Hematopoietic multipotent progenitor cell (in vitro differentiated cells): Measurements from ENCODE around the gene PATZ1. TPM values are rescaled to one million over a fixed set of nuclear protein-coding genes. Genes with fewer than 3 reads are reported as not detected.
"Not testable (repeated sequence)": the region's sequence is repeated elsewhere in the genome, so short reads cannot be mapped to it uniquely, and the experiment has no call there.

Source experiments
- DNase-seq, 3 donors: peaks; one replicate each; pipeline ENCODE4 v3.0.0-alpha.2; 2011 to 2015; ENCODE audit warnings: low read depth in 2 of 3, low spot score in 2 of 3
- total RNA-seq: library from RNA; depleted of rRNA; stranded (reverse); fragments of >200 nt; gene quantifications from one replicate; pipeline ENCODE4 v1.2.3, GENCODE V29; 2012

The PATZ1 gene
- total RNA-seq, 1 donor = 72.2 TPM

DNA sequence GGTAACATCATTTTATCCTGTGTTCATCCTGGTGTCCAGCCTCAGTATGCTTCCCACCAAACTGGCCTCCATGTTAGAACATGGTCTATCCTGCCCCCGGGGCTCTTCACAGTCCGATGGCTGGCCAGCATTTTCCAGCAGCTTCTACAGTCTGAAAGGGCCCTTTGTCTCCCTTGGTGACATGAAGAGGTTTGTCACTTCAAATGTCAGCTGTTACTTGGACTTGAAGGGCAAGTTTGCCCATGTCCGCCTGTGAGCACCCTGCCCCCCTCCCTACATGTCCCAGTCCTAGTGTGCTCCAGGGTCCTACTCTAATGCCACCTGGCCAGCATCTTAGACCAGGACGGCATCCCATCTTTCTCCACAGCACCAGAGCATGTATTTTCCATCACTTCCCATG lies 24.7 kb downstream of the PATZ1 start:
- DNase-seq = no peak

DNA sequence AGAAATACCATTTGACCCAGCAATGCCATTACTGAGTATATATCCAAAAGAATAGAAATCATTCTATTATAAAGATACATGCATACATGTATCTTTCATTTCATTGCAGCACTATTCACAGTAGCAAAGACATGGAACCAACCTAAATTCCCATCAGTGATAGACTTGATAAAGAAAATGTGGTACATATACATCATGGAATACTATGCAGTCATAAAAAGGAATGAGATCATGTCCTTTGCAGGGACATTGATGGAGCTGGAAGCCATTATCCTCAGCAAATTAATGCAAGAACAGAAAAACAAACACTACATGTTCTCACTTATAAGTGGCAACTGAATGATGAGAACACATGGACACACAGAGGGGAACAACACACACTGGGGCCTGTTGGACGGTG lies 31.9 kb downstream of the PATZ1 start:
- not testable (repeated sequence) for DNase-seq

DNA sequence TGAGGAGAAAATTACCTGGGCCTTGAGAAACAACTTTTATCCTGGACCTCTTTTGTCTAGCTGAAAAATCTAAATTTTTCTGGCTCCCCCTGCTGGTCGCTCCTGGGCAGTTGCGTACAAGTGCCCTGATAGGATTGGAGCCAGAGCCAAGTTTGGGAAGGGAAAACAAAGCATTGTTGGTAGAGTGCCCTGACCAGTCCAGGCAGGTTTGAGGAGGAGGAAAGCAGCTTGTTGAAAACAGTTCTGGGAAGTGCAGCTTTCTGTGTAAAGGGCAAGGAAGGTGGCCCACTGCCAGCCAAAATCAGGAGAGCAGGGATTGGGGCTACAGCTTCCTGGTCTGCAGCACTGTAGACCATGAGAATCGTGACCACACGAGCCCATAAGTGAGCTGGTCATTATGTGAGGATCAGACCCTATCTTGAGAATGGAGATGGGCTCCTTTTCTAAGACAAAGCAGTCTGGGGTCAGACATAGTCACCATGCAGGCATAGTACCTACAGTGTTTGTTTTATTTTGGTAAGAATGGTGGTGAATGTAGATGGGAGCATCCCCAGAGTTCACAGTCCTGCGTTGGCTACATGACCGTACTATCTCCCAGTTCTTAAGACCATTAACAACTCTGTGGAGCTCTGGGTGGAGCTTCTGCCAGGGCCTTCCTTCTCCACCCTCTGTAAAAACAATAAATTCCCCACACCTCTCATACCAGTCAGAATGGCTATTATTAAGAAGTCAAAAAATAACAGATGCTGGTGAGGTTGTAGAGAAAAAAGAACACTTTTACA lies 32.6 kb downstream of the PATZ1 start:
- peak in 2 of 3 donors; percentile 39 to 59 for DNase-seq

DNA sequence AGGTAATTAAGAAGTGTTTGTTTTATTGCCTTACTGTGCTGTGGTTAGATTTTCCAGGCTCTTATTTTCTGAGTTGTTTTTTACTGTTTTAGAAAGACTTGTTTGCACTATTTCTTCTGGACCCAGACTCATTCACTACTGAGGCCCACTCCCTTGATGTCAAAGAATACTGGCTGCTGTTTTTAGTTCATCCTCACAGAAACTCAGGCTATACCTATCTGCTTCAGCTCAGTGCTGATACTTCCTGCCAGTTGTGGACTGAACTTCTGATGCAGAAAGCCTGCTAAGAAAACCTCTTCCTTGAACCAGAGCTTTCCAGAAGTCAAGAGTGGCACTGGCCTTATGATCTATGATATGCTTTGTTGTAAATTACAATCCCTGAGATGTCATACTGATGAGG lies 38.0 kb downstream of the PATZ1 start:
- no peak for DNase-seq

DNA sequence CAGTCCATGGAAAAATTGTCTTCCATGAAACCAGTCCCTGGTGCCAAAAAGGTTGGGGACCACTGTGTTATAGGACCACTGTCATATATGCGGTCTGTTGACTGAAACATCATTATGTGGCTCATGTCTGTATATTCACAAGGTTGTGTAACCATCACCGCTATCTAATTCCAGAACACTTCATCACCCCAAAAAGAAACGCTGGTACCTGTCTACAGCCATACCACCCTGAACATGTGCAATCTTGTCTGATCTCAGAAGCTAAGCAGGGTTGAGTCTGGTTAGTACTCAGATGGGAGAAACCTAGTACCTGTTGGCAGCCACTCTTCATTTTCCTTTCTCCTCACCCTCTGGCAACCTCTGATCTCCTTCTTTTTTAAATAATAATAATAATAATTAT lies 41.0 kb downstream of the PATZ1 start:
- DNase-seq = no peak

DNA sequence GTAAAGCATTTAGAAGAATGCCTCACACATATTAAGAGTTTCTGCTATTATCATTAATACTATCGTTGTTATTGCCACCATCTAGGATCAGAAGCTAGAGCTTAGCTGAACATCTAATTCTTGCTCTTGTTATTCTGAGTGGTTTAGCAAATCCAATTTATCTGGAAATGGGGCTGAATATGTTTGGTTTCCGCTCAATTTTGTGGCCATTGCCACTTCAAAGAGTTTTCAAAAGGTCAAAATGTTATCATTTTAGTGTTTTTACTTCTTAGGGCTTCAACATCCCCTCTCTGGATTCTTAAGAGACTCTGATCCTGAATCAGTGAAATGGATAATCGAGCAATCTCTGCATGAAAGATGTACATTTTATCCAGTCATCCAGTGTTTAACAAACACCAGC lies 43.6 kb downstream of the PATZ1 start:
- DNase-seq = no peak

DNA sequence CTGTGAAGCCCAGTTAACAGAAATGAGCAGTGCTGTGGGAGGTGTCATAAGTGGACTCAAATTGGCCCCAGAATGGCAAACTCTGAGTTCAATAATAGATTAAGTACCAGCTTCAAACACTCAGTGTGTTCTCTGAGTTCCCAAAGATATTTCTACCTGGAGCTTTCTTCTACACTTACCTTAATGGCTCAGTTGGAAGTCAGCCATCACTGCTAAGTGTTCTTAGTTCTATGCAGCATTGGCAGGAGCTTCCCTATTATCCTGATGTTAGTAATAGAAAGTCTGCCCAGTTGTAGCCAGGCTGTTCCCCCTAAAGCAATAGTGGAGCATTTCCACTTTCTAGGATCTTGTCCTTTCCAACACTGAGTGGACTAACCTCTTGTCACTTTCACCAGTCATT lies 44.1 kb downstream of the PATZ1 start:
- no peak for DNase-seq

DNA sequence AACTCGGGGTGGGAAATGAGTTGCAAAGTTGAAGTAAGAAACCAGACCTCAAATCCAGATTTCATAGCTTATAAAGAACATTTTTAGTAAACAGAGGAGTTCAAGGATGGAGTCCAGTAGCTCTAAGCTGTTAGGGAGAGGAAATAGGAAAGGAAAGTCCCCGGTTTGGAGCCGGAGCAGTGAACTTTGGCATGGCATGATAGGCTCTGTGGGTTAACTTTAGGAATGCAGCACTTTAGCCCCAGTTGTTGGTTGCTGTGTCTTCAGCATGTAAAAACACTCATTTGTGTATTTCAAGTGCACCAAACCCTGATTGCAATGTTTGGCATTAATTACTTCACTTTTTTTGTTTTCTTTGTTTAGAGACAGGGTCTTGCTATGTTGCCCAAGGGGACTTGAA lies 45.2 kb downstream of the PATZ1 start:
- no peak for DNase-seq

DNA sequence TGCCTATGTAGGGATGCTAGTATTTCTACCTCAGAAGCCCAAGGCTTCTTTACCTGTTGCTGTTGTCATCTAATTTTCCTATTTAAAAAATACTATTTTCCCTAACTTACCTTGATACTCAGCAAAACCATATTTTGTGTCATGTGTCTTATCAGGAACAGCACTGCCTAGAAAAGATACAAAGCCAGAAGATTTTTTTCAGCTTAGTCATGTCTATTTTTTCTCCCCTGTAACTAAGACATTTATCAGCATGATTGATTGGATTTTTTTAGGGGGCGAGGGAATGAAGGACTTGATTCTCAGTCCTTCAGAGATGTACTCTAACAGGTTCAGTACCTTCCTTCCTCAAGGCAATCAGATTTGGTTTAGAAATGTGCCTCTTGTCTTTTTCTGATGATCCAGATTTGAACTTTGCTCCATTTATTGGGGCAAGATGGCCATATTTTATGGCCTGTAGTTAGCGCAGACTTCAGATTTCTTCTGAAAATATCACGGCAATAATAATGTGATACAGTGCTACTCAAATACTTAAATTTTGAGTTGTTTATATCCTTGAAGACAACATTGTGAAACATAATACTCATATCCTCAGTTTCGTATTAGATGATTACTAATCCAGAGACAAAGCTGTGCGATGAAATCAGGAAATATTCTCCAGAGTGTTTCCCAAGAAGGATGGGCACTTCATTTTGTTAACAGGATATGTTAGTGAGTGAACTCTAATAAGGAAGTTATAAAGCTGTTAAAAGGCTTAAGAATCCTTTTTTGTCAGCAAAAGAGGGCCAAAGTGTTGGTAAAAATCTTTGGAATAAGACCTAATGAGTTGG lies 50.1 kb downstream of the PATZ1 start:
- DNase-seq = no peak

DNA sequence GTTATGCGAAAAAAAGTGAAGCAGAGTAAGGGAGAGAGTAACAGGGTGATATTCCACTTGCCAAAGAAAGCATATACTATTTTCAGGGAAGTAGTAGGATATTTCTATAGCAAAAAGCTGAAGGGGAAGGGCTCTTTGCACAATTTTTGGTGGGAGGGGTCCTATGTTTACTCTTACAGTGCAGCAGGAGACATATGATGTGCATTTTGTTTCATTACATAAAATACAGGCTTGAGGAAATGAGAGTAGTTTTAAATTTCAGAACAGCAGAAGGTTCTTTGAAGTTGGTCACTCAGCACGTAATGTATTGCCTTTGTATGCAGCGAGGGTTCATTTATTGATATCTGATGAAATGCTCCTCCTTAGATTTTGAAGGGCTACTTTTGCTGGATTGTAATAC lies 50.8 kb downstream of the PATZ1 start:
- DNase-seq = no peak

DNA sequence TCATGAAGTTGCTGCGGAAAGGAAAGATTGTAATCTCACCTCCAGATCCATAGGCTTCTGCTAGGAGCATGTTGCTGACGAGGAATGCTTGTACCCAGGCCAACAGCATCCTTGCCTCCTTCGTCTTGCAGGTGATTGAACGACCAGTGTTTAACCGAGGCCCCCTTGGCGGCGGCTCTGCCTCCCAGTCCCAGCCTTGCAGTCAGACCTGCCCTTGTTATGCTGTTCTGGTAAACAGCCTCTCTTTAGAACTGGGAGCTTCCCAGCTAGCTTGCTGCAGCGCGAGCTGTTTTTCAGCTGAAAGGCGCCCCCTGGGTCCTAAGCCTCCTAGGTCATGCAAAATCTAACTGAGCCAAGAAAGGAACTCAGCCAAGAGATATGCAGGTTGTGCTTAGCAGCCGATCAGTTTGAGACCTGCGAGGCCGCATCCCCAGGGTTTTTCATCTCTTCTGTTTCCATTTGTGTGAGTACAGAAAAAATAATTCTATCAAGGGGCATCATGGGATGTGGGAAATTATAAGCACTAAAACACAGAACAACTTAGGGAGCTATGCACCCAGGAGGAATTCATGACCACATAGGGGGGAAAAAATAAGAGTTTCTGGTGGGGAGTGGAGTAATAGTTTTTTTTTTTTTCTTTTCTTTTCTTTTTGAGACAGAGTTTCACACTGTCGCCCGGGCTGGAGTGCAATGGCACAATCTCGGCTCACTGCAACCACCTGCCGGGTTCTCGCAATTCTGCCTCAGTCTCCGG lies 53.7 kb downstream of the PATZ1 start, which contains the start of gene PIK3IP1:
Gene PIK3IP1 (minus strand): TSS at position 253 of the 754 bp plus-strand sequence. CDS start 144 bp downstream, at position 109.
- peak in 2 of 3 donors; percentile 79 to 81 for DNase-seq

DNA sequence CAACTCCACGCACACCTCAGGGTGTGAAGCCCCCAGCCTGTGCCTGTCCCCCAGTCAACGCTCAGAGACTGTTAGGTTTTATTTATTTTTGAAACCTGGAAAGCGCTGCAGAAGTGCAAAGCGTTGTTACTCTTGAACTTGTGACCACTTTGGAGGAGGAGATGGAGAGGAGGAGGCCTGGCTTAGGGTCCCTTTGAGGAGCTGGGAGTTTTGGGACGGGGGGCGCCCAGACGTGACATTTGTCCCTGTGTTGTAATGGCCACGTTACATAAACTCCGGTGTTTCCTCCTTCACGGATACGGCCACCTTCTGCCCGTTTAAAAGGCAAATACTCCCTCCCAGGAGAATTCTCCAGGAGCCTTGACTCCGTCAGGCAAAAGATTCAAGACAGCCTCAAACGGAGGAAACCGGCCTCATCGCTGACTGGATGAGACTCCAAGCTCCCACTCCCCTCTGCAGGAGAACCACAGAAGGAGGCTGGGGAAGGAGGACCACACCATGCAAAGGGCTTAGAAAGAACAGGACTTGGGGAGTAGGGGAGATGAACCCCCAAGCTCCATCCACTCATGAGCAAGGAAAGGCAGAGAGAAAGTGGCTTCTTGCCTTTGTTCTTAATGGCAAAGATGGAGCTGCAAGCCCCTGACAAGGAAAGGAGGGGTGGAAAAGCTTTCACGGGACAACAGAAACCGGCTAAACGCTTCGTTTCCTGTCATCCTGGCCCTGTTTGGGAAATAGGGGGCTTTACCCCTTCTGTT lies 54.5 kb downstream of the PATZ1 start:
- no peak for DNase-seq

DNA sequence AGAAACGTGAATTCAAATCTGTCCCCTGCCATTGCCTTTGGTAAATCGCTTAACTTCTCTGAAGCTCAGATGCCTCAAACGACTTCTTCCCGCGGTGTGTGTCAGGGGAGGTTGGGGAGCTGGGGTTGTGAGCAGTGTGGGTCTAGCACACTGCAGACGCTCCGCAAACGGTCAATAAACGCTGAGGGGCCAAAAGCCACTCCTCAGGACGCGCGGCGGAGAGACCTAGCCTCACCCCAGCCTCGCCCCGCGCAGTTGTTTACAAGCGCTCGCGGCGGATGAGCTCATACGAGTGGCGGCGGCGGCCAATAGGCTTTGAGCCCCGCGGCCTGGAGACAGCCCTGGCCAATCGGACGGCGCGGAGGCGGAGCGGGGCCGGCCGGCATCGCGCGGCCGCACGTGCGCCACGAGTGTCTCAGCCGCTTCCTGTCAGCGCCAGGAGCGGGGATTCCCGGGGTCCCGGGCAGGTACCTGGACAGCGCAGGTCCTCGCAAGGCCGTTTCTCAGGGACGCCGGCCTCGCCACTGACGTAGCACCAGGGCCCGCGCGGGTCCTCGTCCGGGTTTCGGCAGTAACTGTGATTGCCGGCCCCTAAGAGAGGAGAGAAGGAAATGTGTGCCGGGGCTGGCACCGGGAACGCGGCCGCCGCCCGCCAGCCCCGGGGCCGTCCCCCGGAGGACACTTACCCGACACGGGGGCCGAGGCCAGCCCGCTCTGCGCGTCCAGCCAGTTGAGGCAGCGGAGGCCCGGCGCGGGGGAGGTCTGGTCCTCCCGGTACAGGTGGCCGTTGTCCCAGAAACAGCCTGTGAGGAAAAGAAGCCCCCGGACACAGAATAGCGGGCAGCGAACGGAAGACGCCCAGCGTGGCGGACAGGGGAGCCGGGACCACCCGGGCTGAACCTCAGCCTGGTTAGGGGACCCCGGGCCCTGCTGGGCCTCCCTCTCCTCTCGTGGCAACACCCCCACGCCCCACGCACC lies 55.4 kb downstream of the PATZ1 start:
- peak; percentile 88 to 93 (median 88) for DNase-seq

DNA sequence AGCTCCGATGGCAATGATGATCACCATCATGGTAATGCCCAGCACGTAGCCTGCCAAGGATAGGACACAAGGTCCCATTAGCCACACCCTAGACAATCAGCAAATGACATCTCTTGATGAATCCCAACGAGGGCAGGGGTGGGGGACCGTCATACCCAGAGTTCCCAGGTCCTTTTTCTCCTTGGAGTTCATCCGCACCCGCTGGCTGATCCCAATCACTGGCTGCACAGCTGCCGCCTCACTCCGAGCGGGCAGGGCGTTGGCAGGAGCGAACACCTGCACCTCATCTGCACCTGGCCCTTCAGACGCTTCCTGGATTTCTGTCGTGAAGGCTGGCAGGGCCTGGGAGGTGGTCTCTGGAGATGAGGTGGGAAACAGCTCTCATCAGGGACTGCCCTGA lies 56.8 kb downstream of the PATZ1 start:
- no peak for DNase-seq

DNA sequence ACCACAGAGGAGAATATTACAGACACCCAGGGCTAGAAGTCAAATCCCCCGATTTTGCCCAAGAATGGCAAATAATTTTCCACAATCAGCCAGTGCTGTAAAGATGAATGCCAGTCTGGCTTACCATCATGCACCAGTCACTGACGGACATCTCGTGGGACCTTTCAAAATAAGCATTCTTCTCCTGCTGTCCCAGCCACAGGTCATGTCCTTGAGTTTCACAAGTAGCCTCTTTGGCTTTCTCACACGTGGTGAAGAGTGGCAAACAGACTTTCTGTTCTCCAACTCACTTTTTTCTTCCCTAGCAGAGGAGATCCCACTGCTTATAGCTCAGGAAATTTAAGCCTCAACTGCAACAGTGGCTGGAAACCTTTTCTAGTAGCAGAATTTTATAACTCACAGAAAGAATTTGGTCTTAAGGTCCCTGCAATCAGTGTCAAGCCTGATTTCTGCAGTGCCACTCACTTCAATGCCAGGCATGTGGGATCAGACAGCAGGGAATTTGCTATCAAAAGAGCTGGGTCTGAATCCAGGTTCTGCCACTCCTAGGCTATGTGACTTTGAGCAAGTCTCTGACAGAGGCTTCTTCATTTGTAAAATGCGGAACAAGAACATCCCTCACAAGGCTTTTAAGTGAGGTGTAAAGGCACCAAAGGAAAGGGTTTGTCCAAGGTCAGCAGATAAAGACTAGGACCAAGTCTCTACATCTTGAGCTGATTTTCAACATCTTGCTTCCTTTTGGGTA lies 57.5 kb downstream of the PATZ1 start:
- DNase-seq = no peak

DNA sequence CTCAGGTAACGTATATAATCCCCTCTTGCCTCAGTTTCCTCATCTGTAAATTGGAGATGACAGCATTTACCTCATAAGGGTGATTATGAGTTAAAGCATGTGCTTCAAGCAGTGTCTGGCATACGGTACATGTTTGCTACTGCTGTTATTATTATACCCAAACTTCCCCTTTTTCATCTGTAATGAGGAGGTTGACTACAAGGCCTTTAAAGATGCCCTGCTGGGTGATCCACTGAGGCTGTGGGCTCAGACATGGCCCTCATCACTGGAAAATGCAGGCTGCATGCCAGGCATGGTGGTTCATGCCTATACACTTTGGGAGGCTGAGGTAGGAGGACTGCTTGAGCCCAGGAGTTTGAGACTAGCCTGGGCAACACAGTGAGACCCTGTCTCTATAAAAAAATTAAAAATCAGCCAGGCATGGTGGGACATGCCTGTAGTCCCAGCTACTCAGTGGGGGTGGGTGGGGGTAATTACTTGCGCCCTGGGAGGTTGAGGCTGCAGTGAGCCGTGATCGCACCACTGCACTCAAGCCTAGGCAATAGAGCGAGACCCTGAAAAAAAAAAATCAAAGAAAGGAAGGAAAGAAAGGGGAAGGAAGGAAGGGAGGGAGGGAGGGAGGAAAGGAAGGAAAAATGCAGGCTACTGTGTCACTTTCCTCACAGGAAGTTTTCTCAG lies 58.2 kb downstream of the PATZ1 start:
- peak in 1 of 3 donors; percentile 40 for DNase-seq

DNA sequence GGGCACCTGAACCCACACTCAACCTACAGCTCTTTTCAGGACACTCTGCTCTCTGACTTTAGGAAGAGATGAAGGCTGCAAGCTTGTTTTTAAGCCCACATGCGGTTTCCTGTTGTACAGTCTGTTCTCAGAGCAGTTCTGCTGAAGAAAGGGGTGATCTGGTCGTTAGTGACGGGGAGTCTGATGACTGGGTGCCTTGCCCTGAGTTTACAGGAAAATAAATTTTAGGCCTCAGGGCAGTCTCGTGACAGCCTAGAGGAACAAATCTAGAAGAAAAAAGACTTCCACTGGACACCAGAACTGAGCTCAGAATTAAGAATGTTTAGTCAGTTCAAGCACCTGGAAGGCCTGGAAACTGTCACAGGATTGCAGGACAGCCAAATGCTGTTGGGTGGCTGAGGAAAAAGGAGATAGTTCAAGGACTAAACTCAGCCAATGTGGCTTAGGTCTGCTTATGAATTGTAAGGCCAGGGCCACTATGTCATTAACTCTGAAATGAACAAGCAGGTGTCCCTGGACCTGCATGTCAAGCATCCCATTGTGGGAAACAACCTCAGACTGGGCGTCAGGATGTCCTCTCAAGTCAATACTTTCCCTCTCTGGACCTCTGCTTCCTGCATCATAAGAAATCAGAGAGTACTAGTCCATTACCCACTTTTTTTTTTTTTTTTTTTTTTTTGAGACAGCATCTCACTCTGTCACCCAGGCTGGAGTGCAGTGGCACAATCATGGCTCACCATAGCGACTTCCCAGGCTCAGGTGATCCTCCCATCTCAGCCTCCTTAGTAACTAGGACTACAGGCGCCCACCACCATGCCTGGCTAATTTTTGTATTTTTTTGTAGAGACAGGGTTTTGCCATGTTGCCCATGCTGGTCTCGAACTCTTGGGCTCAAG lies 59.5 kb downstream of the PATZ1 start:
- DNase-seq = peak in 2 of 3 donors; percentile 40 to 63
